ENCODE data around the gene PDE4B. TPM values are rescaled to one million over a fixed set of nuclear protein-coding genes. Genes with fewer than 3 reads are reported as not detected.
"Not testable (repeated sequence)": the region's sequence is repeated elsewhere in the genome, so short reads cannot be mapped to it uniquely, and the experiment has no call there.

The PDE4B gene
- total RNA-seq, 4 donors from 2014 or later = 5.2 to 16.6 (median 9.6) TPM

DNA sequence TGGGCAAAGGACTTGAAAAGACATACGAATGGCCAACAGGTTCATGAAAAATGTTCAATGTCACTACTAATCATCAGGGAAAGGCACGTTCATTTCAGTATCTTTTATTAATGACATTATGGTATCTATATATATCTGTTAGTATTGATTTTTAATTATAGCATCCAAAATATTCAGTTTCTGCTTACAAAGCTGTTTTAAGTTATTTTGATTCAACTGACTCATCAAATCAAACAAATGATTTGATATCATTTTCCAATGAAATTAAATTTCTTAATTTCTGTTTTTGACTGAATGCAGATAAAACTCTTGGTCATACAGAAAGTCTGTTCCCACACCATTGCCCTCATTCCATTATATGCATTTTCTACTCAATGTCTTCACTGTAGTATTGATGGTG lies 315.9 kb downstream of the PDE4B start:
- H3K4me1 ChIP-seq = no peaks in the 10 kb centered on the region
- H3K9me3 ChIP-seq = peaks cover 0 to 4% (median 0%) of the 10 kb centered on the region in 4 donors
- TF ChIP-seq, protein P1, sequence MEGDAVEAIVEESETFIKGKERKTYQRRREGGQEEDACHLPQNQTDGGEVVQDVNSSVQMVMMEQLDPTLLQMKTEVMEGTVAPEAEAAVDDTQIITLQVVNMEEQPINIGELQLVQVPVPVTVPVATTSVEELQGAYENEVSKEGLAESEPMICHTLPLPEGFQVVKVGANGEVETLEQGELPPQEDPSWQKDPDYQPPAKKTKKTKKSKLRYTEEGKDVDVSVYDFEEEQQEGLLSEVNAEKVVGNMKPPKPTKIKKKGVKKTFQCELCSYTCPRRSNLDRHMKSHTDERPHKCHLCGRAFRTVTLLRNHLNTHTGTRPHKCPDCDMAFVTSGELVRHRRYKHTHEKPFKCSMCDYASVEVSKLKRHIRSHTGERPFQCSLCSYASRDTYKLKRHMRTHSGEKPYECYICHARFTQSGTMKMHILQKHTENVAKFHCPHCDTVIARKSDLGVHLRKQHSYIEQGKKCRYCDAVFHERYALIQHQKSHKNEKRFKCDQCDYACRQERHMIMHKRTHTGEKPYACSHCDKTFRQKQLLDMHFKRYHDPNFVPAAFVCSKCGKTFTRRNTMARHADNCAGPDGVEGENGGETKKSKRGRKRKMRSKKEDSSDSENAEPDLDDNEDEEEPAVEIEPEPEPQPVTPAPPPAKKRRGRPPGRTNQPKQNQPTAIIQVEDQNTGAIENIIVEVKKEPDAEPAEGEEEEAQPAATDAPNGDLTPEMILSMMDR (IDR thresholded peaks at IDR 0.05) = no peak
- no peak for TF ChIP-seq POLR2A (IDR thresholded peaks at IDR 0.05)
- DNase-seq (ENCODE audit: low spot score in 2 of 2) = no peak
- H3K27me3 ChIP-seq = no peaks in the 10 kb centered on the region
- WGBS, 2 donors = 86 to 90% methylated on average over 2 of the region's 2 CpGs
- H3K27ac ChIP-seq = no peak overlapping the region
- H3K36me3 ChIP-seq = no peaks in the 10 kb centered on the region
- no peak overlapping the region for H3K4me3 ChIP-seq

DNA sequence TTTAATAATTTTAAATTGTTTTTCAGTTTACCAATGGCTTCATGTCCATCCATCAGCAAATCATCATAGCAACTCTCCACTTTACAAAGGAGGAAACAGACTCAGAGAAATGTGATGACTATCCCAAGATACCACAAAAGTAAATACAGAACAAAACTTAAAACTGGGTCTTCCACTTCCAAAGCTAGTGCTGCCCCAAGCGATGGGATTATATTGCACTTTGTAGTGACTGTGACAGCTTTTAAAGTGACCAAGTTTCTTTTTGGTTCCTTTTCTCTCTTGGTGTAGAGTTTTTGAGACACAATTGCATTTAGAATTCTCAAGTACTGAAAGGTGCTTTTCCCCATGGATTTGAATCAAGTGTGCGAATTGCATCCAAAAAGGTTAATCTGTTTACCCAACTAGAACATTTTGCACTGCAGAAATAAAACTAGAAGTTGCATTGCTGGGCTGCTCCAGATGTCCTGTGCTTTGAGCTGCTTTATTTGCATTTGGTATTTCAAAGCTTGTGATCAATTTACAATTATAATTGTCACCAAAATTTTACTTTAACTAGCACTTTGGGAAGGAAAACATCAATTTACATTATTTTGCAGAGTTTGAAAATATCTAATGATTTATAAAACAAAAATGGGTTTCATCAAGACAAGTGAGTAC lies 320.2 kb downstream of the PDE4B start:
- no peaks in the 10 kb centered on the region for H3K36me3 ChIP-seq
- no peak overlapping the region for H3K27ac ChIP-seq
- no peaks in the 10 kb centered on the region for H3K27me3 ChIP-seq
- 76 to 83% methylated on average over 2 of the region's 2 CpGs for WGBS, 2 donors
- H3K4me3 ChIP-seq = no peak overlapping the region
- no peaks in the 10 kb centered on the region for H3K4me1 ChIP-seq
- no peak for TF ChIP-seq POLR2A (IDR thresholded peaks at IDR 0.05)
- TF ChIP-seq, protein P1 (IDR thresholded peaks at IDR 0.05) = no peak
- no peak for TF ChIP-seq EP300 (IDR thresholded peaks at IDR 0.05)
- H3K9me3 ChIP-seq = no peaks in the 10 kb centered on the region
- no peak for DNase-seq (ENCODE audit: low spot score in 2 of 2)

DNA sequence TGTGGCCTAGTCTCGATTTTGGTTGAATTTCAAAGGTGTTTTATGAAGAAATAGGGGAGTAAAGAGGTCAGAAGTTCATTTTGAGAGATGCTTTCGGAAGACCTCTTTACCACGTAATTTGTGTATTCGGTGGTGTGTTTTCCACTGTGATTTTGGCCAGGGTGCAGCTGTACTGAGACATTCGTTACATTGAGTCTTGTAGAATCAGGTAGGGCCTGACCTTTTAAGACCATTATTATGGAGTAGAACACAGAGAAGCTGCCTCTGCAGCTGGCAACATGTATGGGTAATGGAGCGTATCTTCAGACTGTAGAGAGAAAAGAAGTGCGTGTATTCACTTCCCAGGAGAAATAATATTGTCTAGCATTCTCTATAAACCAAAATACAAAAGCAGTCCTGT lies 326.5 kb downstream of the PDE4B start:
- Histone ChIP-seq H3K36me3 (no peaks in the 10 kb centered on the region), H3K4me3 (no peak overlapping the region), H3K9me3 (no peaks in the 10 kb centered on the region), H3K27ac (no peak overlapping the region), H3K4me1 (no peaks in the 10 kb centered on the region), H3K27me3 (no peaks in the 10 kb centered on the region)
- DNase-seq (ENCODE audit: low spot score in 2 of 2) = no peak
- TF ChIP-seq EP300 (IDR thresholded peaks at IDR 0.05) (no peak), POLR2A (IDR thresholded peaks at IDR 0.05) (no peak)
- TF ChIP-seq, protein P1 (IDR thresholded peaks at IDR 0.05) = no peak
- 84 to 87% methylated on average over 7 of the region's 7 CpGs for WGBS, 2 donors

DNA sequence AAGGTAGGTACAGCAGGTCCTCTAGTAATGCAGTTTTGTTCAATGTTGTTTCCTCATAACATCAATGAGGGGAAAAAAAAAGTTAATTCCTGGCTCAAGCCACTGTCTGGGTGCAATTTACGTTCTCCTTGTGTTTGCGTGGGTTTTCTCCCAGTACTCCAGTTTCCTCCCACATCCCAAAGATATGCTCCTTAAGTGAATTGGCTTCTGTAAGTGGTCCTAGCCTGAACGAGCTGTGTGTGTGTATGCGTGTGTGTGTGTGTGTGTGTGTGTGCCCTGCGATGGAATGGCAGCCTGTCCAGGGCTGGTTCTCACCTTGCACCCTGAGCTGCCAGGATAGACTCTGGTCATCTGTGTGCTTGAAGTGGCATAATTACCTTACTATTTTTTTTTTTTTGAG lies 332.0 kb downstream of the PDE4B start:
- Histone ChIP-seq H3K4me3 (no peak overlapping the region), H3K27ac (no peak overlapping the region), H3K27me3 (no peaks in the 10 kb centered on the region), H3K36me3 (no peaks in the 10 kb centered on the region), H3K4me1 (no peaks in the 10 kb centered on the region), H3K9me3 (no peaks in the 10 kb centered on the region)
- DNase-seq (ENCODE audit: low spot score in 2 of 2) = no peak
- WGBS, 2 donors = 64 to 72% methylated on average over 5 of the region's 5 CpGs
- TF ChIP-seq POLR2A (IDR thresholded peaks at IDR 0.05) (no peak), EP300 (IDR thresholded peaks at IDR 0.05) (no peak)
- TF ChIP-seq, protein P1 (IDR thresholded peaks at IDR 0.05) = no peak

DNA sequence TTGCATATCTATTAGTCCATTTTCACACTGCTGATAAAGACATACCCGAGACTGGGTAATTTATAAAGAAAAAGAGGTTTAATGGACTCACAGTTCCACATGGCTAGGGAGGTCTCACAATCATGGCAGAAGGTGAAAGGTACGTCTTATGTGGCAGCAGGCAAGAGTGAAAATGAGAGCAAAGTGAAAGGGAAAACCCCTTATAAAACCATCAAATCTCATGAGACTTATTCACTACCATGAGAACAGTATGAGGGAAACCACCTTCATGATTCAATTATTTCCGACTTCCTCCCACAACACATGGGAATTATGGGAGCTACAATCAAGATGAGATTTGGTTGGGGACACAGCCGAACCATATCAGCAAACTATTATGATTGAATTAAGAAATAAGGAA lies 335.9 kb downstream of the PDE4B start:
- DNase-seq (ENCODE audit: low spot score in 2 of 2); H3K27me3 ChIP-seq; H3K9me3 ChIP-seq; H3K36me3 ChIP-seq; H3K27ac ChIP-seq; H3K4me1 ChIP-seq; H3K4me3 ChIP-seq: not testable (repeated sequence)
- 84 to 86% methylated on average over 4 of the region's 4 CpGs for WGBS, 2 donors

DNA sequence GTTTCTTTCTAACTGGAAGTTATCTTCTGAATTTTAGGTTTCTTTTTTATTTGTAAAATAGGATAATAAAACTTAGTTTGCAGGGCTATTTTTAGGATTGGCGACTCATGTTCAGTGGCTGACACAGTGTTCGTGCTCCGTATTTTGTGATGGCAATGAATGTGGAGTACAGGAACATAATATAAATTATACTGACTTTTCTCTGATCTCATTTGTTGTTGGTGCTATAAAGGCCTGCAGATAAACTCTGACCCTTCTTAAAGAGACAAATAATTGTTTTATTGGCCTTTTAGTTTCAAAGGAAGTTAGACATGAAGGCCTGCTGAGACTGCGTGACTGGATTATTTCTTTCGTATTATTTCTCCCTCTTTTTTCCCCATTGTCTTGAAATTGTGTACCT lies 339.6 kb downstream of the PDE4B start:
- H3K4me1 ChIP-seq = no peaks in the 10 kb centered on the region
- H3K27me3 ChIP-seq = no peaks in the 10 kb centered on the region
- no peak overlapping the region for H3K4me3 ChIP-seq
- 76 to 79% methylated on average over 5 of the region's 5 CpGs for WGBS, 2 donors
- DNase-seq (ENCODE audit: low spot score in 2 of 2) = no peak
- no peaks in the 10 kb centered on the region for H3K36me3 ChIP-seq
- no peaks in the 10 kb centered on the region for H3K9me3 ChIP-seq
- TF ChIP-seq EP300 (IDR thresholded peaks at IDR 0.05) (no peak), POLR2A (IDR thresholded peaks at IDR 0.05) (no peak)
- TF ChIP-seq, protein P1 (IDR thresholded peaks at IDR 0.05) = no peak
- no peak overlapping the region for H3K27ac ChIP-seq
